Measurements from ENCODE around the gene KRTAP10-7. TPM values are rescaled to one million over a fixed set of nuclear protein-coding genes. Genes with fewer than 3 reads are reported as not detected.
"Not testable (repeated sequence)": the region's sequence is repeated elsewhere in the genome, so short reads cannot be mapped to it uniquely, and the experiment has no call there.

KRTAP10-7 gene
- total RNA-seq, 1 donor from 2014 or later: not detected

DNA sequence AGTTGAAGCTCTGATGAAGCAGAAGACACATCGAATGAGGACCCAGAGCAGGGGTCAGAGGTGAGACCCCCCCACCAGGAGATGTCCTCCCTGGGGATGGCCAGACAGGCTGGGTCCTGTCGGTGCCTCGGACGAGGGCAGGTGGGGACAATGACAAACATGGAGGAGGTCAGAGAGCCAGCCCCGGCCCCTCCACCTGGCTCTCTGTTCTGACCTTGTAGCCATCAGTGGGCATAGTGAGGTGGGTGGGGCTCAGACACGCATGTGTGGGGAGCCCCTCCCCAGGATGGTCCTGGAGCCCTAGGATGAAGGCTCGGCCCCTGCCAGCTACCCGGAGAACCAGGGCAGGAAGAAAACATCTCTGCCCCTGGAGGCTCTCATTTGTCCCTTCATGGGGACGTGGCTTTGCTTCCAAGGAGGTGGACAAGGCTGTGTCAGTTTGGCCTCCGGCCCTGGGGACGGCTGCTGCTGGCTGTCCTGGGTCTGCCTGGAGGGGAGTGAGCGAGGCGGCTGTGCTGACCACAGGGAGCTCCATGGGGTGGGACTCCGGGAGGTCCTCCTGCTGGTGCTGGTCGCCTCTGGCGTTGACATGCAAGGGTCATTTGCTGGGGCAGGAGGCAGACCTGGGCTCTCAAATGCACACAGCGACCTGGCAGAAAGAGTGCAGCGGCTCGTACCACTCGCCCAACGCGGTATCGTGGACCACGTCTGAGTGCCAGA, 10.7 kb upstream of the KRTAP10-7 start:
- Histone ChIP-seq H3K36me3 (ENCODE audit: control insufficient read depth, insufficient read depth, low read length) (no peaks in the 10 kb centered on the region), H3K4me3 (ENCODE audit: low read depth, low read length) (no peak overlapping the region), H3K27me3 (ENCODE audit: control insufficient read depth, insufficient read depth, low read length) (peaks cover 14% of the 10 kb centered on the region)
- DNase-seq (ENCODE audit: low read depth): no peak
- TF ChIP-seq, protein P1, sequence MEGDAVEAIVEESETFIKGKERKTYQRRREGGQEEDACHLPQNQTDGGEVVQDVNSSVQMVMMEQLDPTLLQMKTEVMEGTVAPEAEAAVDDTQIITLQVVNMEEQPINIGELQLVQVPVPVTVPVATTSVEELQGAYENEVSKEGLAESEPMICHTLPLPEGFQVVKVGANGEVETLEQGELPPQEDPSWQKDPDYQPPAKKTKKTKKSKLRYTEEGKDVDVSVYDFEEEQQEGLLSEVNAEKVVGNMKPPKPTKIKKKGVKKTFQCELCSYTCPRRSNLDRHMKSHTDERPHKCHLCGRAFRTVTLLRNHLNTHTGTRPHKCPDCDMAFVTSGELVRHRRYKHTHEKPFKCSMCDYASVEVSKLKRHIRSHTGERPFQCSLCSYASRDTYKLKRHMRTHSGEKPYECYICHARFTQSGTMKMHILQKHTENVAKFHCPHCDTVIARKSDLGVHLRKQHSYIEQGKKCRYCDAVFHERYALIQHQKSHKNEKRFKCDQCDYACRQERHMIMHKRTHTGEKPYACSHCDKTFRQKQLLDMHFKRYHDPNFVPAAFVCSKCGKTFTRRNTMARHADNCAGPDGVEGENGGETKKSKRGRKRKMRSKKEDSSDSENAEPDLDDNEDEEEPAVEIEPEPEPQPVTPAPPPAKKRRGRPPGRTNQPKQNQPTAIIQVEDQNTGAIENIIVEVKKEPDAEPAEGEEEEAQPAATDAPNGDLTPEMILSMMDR (IDR thresholded peaks at IDR 0.05; ENCODE audit: insufficient read depth, low read length, poor library complexity, severe bottlenecking): no peak

DNA sequence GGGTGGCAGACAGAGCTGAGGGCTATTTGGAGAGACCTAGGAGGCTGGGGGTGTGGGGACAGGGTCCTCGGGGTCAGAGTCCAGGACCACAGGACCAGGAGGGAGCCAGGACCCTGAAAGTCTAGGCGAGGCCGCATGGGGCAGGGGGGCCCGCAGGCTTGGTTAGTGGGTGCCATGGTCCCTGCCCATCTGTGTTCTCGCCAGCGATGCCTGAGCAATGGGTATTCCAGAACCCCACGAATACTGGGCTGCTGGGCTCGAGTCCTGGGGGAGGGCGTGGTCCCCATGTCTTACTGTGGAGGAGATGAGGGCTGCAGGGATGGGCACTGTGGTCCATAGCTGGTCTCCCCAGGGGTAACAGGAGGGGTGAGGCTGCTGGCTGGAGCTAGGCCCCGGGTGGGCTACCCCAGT, 10.1 kb upstream of the KRTAP10-7 start:
- peaks cover 14% of the 10 kb centered on the region for H3K27me3 ChIP-seq (ENCODE audit: control insufficient read depth, insufficient read depth, low read length)
- DNase-seq (ENCODE audit: low read depth): no peak
- no peaks in the 10 kb centered on the region for H3K36me3 ChIP-seq (ENCODE audit: control insufficient read depth, insufficient read depth, low read length)
- TF ChIP-seq, protein P1 (IDR thresholded peaks at IDR 0.05; ENCODE audit: insufficient read depth, low read length, poor library complexity, severe bottlenecking): no peak
- H3K4me3 ChIP-seq (ENCODE audit: low read depth, low read length): no peak overlapping the region

DNA sequence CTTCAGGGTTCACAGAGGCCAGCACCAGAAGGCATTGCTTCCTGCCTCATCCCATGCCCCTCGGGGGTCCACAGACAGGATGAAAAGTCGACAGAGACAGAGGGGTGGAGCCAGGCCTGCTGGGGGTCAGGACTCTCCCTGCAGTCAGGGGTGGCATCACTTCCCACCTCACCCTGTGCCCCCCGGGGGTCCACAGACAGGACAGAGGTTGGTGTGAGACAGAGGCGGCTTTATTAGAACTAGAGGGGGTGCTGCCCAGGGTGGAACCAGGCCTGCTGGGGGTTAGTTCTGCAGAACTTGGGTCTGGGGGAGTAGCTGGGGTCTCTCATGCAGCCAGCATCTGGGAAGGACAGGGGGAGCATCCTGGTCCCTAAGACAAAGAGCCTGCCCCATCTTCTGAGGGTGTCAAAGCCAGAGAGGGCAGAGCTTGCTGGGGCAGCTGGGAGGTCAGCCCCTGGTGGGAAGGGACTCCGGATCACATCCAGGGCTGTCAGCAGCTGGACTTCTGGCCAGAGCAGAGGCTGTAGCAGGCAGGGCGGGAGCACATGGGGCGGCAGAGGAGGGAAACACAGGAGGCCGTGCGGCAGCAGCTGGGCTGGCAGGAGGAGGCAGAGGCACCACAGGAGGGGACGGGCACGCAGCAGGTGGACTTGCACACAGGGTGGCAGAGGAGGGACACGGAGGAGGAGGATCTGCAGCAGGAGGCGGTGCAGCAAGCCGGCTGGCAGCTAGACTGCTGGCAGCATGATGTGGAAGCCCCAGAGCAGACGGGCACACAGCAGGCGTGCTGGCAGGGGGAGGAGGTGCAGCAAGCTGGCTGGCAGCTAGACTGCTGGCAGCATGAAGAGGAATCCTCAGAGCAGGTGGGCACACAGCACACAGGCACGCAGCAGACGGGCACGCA, 9.2 kb upstream of the KRTAP10-7 start:
- peaks cover 14% of the 10 kb centered on the region for H3K27me3 ChIP-seq (ENCODE audit: control insufficient read depth, insufficient read depth, low read length)
- DNase-seq (ENCODE audit: low read depth); H3K36me3 ChIP-seq (ENCODE audit: control insufficient read depth, insufficient read depth, low read length); H3K4me3 ChIP-seq (ENCODE audit: low read depth, low read length): not testable (repeated sequence)

DNA sequence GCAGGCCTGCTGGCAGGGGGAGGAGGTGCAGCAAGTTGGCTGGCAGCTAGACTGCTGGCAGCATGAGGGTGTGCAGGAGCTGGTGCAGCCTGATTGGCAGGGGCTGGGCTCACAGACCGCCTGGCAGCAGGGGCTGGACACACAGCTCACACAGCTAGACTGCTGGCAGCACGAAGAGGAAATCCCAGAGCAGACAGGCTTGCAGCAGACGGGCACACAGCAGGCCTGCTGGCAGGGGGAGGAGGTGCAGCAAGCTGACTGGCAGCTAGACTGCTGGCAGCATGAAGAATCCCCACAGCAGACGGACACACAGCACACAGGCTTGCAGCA, 8.6 kb upstream of the KRTAP10-7 start:
- not testable (repeated sequence) for DNase-seq (ENCODE audit: low read depth); H3K36me3 ChIP-seq (ENCODE audit: control insufficient read depth, insufficient read depth, low read length); H3K4me3 ChIP-seq (ENCODE audit: low read depth, low read length)
- H3K27me3 ChIP-seq (ENCODE audit: control insufficient read depth, insufficient read depth, low read length): peaks cover 14% of the 10 kb centered on the region

DNA sequence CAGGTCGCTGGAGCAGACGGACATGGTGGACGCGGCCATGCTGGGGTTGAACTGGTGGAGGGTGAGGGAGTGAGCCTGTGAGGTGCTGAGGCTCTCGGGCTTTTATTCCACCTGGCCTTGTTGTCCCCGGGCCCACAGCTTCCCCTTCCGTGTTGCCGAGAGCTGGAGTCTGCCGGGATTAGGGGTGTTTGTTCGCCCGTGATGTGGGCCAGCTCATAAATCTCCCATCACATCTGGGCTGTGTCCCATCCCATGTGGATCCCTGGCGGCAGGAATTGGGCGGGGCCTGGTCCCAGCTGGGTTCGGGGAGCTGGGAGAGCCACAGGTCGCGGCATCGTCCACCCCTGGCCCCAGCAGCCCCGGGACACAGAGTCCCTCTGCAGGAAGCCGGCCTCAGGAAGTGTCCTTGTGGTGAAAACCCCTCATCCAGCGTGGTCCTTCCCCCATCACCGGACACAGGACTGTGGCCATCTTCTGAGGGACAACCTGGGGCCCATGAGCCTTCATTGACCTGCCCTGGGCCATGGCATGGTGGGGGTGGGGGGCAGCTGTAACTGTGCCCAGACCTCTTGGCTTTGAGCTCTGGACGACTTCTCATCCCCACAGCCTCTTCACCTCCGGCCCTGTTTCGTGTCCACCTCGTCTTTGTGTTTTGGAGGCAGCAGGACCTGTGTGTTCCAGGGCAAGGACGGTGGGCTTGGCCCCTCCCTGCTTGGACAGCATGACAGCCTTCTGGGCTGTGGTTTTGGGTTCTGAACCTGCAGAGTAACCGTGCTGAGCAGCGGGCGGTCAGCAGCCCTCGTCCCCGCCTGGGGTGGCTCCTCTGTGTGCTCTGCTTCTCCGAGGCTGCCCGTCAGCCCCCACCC, 7.7 kb upstream of the KRTAP10-7 start, which contains the start of gene KRTAP10-6:
Gene KRTAP10-6, minus strand, starts transcription at position 60 of the 866 bp plus-strand sequence. Its CDS starts 21 bp downstream, at position 39.
- peaks cover 14% of the 10 kb centered on the region for H3K27me3 ChIP-seq (ENCODE audit: control insufficient read depth, insufficient read depth, low read length)
- no peaks in the 10 kb centered on the region for H3K36me3 ChIP-seq (ENCODE audit: control insufficient read depth, insufficient read depth, low read length)
- H3K4me3 ChIP-seq (ENCODE audit: low read depth, low read length): no peak within 1 kb of the TSS
- DNase-seq (ENCODE audit: low read depth): no peak
- TF ChIP-seq, protein P1 (IDR thresholded peaks at IDR 0.05; ENCODE audit: insufficient read depth, low read length, poor library complexity, severe bottlenecking): no peak

DNA sequence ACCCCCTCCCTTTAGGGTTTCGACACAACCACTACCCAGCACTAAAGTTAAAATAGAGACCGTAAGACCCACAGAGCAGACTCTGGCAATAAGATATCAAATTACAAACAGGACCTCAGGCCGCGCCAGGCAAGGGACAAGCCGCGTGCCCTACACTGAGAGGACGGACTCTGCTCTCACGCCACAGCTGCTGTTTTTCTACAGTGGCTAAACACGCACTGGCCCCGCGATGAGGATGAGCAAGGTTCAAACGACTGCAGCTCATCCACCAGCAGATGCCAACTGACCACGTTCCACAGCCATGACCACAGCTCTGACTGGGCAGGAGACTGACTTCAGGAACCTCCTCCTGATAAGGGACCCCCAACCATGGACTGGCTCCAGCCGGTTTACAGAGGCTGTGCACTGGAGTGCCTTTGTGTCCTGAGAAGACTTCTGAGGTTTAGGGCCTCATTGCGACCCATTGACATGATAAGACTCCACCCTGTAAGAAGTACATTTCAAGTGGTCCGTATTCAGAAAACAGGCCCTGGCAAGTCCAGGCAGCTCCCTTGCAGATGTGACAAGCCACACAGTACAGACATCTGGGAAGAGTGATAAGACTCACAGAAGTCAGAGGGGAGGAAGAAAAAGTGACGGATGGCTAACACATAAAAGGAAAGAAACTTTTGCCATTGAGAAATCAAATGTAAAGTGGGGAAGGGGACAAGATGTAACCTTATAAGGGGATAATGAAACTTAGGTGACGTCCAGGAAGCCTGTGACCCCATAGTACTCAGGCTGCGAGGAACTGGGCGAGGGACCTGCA, 6.6 kb upstream of the KRTAP10-7 start:
- Histone ChIP-seq H3K4me3 (ENCODE audit: low read depth, low read length) (no peak overlapping the region), H3K27me3 (ENCODE audit: control insufficient read depth, insufficient read depth, low read length) (peaks cover 14% of the 10 kb centered on the region), H3K36me3 (ENCODE audit: control insufficient read depth, insufficient read depth, low read length) (no peaks in the 10 kb centered on the region)
- TF ChIP-seq, protein P1 (IDR thresholded peaks at IDR 0.05; ENCODE audit: insufficient read depth, low read length, poor library complexity, severe bottlenecking): no peak
- DNase-seq (ENCODE audit: low read depth): no peak

All from kidney epithelial cell (primary cell).